Hepatocyte (in vitro differentiated cells): Measurements from ENCODE around the gene C20orf173. TPM values are rescaled to one million over a fixed set of nuclear protein-coding genes. Genes with fewer than 3 reads are reported as not detected.

ENCODE experiments used
- DNase-seq: peaks from one replicate; pipeline ENCODE4 v3.0.0-alpha.2; 2016; ENCODE audit warnings: low spot score
- H2AFZ ChIP-seq: fragments of 200-600 bp; sonication (generic); 2 replicates; pipeline ENCODE4 v1.6.0; 2016; ENCODE audit warnings: antibody characterized with exemption, mild to moderate bottlenecking
- H3K27ac ChIP-seq: fragments of 200-600 bp; sonication (generic); 2 replicates; pipeline ENCODE4 v1.5.1; 2016; ENCODE audit warnings: mild to moderate bottlenecking
- H3K27me3 ChIP-seq: fragments of 200-600 bp; sonication (generic); 2 replicates; pipeline ENCODE4 v1.6.1; 2016
- H3K36me3 ChIP-seq: fragments of 200-600 bp; sonication (generic); replicated peaks from 2 replicates; pipeline ENCODE4 v1.5.1; 2016; ENCODE audit warnings: low read depth; ENCODE audit not compliant: insufficient read depth
- H3K4me1 ChIP-seq: fragments of 200-600 bp; sonication (generic); 2 replicates; pipeline ENCODE4 v1.5.1; 2016; ENCODE audit warnings: mild to moderate bottlenecking, moderate library complexity; ENCODE audit not compliant: insufficient read depth
- H3K4me2 ChIP-seq: fragments of 200-600 bp; sonication (generic); 2 replicates; pipeline ENCODE4 v1.6.0; 2016
- H3K4me3 ChIP-seq: fragments of 200-600 bp; sonication (generic); 2 replicates; pipeline ENCODE4 v1.5.1; 2016; ENCODE audit warnings: mild to moderate bottlenecking
- H3K79me2 ChIP-seq: fragments of 200-600 bp; sonication (generic); 2 replicates; pipeline ENCODE4 v1.6.0; 2017; ENCODE audit warnings: mild to moderate bottlenecking
- H3K9me2 ChIP-seq: fragments of 200-600 bp; sonication (generic); replicated peaks from 2 replicates; pipeline ENCODE4 v1.6.0; 2017; ENCODE audit warnings: mild to moderate bottlenecking; ENCODE audit not compliant: insufficient read depth
- H3K9me3 ChIP-seq: fragments of 200-600 bp; sonication (generic); 2 replicates; pipeline ENCODE4 v1.5.1; 2016; ENCODE audit warnings: low read depth, mild to moderate bottlenecking
- H4K20me1 ChIP-seq: fragments of 200-600 bp; sonication (generic); 2 replicates; pipeline ENCODE4 v1.6.0; 2016; ENCODE audit warnings: mild to moderate bottlenecking; ENCODE audit not compliant: insufficient read depth, poor library complexity, severe bottlenecking
- EZH2 ChIP-seq: fragments of 200-600 bp; sonication (generic); IDR thresholded peaks from 2 replicates; pipeline ENCODE4 v1.6.1; 2016; ENCODE audit warnings: antibody characterized with exemption, mild to moderate bottlenecking, borderline replicate concordance
- EZH2phosphoT487 ChIP-seq: fragments of 200-600 bp; sonication (generic); IDR thresholded peaks from one replicate; pipeline ENCODE4 v1.6.1; 2018; ENCODE audit warnings: antibody characterized with exemption, mild to moderate bottlenecking, low read depth, moderate library complexity; ENCODE audit not compliant: unreplicated experiment, severe bottlenecking
- WGBS: methylation state at CpG from one replicate; pipeline ENCODE4 v1.1.6; 2016; ENCODE audit warnings: low lambda C conversion rate; ENCODE audit errors: missing lambda C conversion rate; 5-methylcytosine and 5-hydroxymethylcytosine counted together
- polyA plus RNA-seq: library from polyadenylated mRNA; unstranded; fragments of >200 nt; fragmentation: Nextera tagmentation; extraction: Ambion mirVana; gene quantifications from 2 replicates; pipeline ENCODE4 v1.2.1, GENCODE V29; 2016
- total RNA-seq: library from RNA; depleted of rRNA; stranded (reverse); fragments of >200 nt; gene quantifications from 2 replicates; pipeline ENCODE4 v1.2.3, GENCODE V29; 2014
- TF ChIP-seq, protein P1 (sequence below): fragments of 200-600 bp; sonication (generic); IDR thresholded peaks from 2 replicates; pipeline ENCODE4 v1.5.1; 2016; ENCODE audit warnings: antibody characterized with exemption, mild to moderate bottlenecking; ENCODE audit not compliant: poor library complexity

The C20orf173 gene
- total and polyA plus RNA-seq, 2 experiments from 2014 or later = not detected

DNA sequence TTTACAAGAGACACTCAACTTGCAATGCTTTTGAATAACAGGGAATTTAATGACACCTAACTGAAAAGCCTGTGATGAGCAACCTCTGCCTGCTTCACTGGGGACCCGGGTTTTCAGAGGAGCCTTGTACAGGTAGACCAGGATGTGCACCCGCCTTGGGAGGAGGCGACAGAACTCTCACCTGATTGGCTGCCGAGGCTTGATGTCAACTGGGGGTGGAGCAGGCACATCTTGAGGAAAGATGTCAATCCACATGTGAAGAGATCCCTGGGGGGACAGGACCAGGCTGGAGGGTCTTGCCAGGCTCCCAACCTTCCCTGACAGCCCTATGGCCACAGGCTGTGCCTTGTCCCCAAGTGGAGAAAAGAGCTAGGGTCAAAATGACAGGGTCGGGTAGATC lies 32.2 kb upstream of the C20orf173 start:
- WGBS = 63% methylated on average over 5 of the region's 5 CpGs
- Histone ChIP-seq H3K4me1 (no peaks in the 10 kb centered on the region), H3K4me2 (no peak overlapping the region), H3K79me2 (no peaks in the 10 kb centered on the region), H4K20me1 (no peaks in the 10 kb centered on the region), H3K27ac (no peak overlapping the region), H3K9me3 (no peaks in the 10 kb centered on the region), H3K4me3 (no peak overlapping the region), H3K27me3 (no peaks in the 10 kb centered on the region), H3K9me2 (no peaks in the 10 kb centered on the region), H3K36me3 (no peaks in the 10 kb centered on the region), H2AFZ (no peak overlapping the region)
- no peak for TF ChIP-seq EZH2phosphoT487
- TF ChIP-seq, protein P1, sequence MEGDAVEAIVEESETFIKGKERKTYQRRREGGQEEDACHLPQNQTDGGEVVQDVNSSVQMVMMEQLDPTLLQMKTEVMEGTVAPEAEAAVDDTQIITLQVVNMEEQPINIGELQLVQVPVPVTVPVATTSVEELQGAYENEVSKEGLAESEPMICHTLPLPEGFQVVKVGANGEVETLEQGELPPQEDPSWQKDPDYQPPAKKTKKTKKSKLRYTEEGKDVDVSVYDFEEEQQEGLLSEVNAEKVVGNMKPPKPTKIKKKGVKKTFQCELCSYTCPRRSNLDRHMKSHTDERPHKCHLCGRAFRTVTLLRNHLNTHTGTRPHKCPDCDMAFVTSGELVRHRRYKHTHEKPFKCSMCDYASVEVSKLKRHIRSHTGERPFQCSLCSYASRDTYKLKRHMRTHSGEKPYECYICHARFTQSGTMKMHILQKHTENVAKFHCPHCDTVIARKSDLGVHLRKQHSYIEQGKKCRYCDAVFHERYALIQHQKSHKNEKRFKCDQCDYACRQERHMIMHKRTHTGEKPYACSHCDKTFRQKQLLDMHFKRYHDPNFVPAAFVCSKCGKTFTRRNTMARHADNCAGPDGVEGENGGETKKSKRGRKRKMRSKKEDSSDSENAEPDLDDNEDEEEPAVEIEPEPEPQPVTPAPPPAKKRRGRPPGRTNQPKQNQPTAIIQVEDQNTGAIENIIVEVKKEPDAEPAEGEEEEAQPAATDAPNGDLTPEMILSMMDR = no peak
- TF ChIP-seq EZH2 = no peak
- no peak for DNase-seq

DNA sequence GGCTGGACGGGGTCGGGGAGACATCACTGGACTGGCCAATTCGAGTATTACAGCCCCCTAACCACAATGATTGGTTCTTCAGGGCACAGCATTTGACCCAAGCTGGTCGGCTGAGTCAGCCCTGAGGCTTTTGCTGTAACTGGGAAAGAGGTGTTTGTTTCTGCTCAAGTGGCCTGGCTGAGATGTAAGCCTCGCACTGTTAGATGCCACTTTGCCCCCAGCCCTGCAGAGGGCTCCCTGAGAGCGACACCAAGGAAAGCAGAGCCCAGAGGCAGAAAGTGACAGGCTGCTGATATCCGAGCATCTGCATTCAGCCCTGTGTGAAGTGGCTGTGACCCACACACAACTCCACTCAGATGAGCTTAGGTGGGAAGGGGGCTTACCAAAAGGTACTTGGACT lies 31.8 kb upstream of the C20orf173 start:
- no peak overlapping the region for H2AFZ ChIP-seq
- H3K36me3 ChIP-seq = no peaks in the 10 kb centered on the region
- TF ChIP-seq EZH2 = no peak
- TF ChIP-seq EZH2phosphoT487 = no peak
- TF ChIP-seq, protein P1 = peak; percentile 38
- H4K20me1 ChIP-seq = no peaks in the 10 kb centered on the region
- no peaks in the 10 kb centered on the region for H3K79me2 ChIP-seq
- no peak overlapping the region for H3K4me3 ChIP-seq
- no peak overlapping the region for H3K27ac ChIP-seq
- H3K9me2 ChIP-seq = no peaks in the 10 kb centered on the region
- H3K9me3 ChIP-seq = no peaks in the 10 kb centered on the region
- H3K27me3 ChIP-seq = no peaks in the 10 kb centered on the region
- WGBS = 12% methylated on average over 7 of the region's 7 CpGs
- DNase-seq = peak; percentile 53
- no peaks in the 10 kb centered on the region for H3K4me1 ChIP-seq
- H3K4me2 ChIP-seq = no peak overlapping the region

DNA sequence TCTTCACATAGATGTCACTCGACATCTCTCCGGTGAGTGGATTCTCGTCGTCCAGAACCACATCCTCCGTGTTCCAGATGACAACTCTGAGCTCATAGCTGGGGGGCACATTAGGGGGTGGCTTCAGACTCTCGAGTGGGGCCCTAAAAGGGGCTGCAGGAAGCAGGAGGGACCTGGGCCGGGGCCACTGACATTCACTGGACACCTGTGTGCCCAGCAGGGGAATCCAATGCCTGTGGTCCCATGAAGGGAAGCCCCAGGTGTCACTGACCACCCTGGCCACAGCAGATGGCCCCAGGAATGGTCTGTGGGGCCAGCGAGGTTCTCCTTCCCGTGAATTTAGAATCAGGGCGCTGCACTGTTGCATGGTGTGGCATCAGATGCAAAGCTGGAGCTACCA lies 31.1 kb upstream of the C20orf173 start:
- Histone ChIP-seq H3K36me3 (no peaks in the 10 kb centered on the region), H3K27ac (no peak overlapping the region), H3K9me2 (no peaks in the 10 kb centered on the region), H4K20me1 (no peaks in the 10 kb centered on the region), H3K4me3 (no peak overlapping the region), H3K79me2 (no peaks in the 10 kb centered on the region), H3K4me2 (no peak overlapping the region), H2AFZ (no peak overlapping the region), H3K9me3 (no peaks in the 10 kb centered on the region), H3K4me1 (no peaks in the 10 kb centered on the region), H3K27me3 (no peaks in the 10 kb centered on the region)
- 77% methylated on average over 10 of the region's 10 CpGs for WGBS
- TF ChIP-seq EZH2 (no peak), EZH2phosphoT487 (no peak)
- TF ChIP-seq, protein P1 = no peak
- DNase-seq = no peak

DNA sequence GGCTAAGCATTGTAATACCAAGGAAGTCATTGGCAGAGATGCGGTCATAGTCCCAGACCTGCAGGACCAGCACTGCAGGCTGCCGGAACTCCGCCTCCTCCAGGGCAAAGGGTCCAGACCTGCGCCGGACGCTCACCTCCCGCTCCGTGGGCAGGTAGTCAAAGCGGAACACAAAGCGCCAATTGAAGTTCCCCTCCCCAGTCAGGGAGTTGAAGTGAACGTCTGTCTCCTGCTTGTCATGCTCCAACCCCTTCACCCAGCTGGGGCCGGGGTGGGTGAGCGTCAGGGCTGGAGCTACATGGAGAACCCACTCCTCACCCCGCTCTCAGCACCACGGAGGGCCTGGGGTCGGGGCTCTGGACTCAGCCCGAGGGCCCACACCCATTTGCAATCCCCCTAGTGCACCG lies 30.7 kb upstream of the C20orf173 start:
- Histone ChIP-seq H3K4me2 (no peak overlapping the region), H3K27ac (no peak overlapping the region), H3K4me1 (no peaks in the 10 kb centered on the region), H3K36me3 (no peaks in the 10 kb centered on the region), H2AFZ (no peak overlapping the region), H3K9me3 (no peaks in the 10 kb centered on the region), H3K4me3 (no peak overlapping the region), H3K9me2 (no peaks in the 10 kb centered on the region), H4K20me1 (no peaks in the 10 kb centered on the region), H3K27me3 (no peaks in the 10 kb centered on the region), H3K79me2 (no peaks in the 10 kb centered on the region)
- 74% methylated on average over 17 of the region's 18 CpGs for WGBS
- no peak for TF ChIP-seq EZH2phosphoT487
- TF ChIP-seq EZH2 = no peak
- TF ChIP-seq, protein P1 = no peak
- DNase-seq = no peak
